Neural progenitor cell (in vitro differentiated cells): ENCODE data around the gene ITPR2. TPM values are rescaled to one million over a fixed set of nuclear protein-coding genes. Genes with fewer than 3 reads are reported as not detected.

Experiments
- DNase-seq: peaks from one replicate; pipeline ENCODE4 v3.0.0-alpha.2; 2016; ENCODE audit warnings: low spot score
- H2AFZ ChIP-seq: fragments of 200-600 bp; sonication (generic); replicated peaks from 2 replicates; pipeline ENCODE4 v1.6.1; 2016; ENCODE audit warnings: antibody characterized with exemption
- H3F3A ChIP-seq: fragments of 200-600 bp; sonication (generic); 2 replicates; pipeline ENCODE4 v1.6.1; 2016; ENCODE audit warnings: antibody characterized with exemption, low read depth
- H3K27ac ChIP-seq: fragments of 200-600 bp; sonication (generic); 2 replicates; pipeline ENCODE4 v1.5.1; 2016; ENCODE audit warnings: mild to moderate bottlenecking
- H3K27me3 ChIP-seq: fragments of 200-600 bp; sonication (generic); 2 replicates; pipeline ENCODE4 v1.6.1; 2016; ENCODE audit warnings: mild to moderate bottlenecking, moderate library complexity
- H3K36me3 ChIP-seq: fragments of 200-600 bp; sonication (generic); 2 replicates; pipeline ENCODE4 v1.5.1; 2016
- H3K4me1 ChIP-seq: fragments of 200-600 bp; sonication (generic); 2 replicates; pipeline ENCODE4 v1.6.1; 2016; ENCODE audit warnings: mixed run types
- H3K4me2 ChIP-seq: fragments of 200-600 bp; sonication (generic); 2 replicates; pipeline ENCODE4 v1.6.1; 2016
- H3K4me3 ChIP-seq: fragments of 200-600 bp; sonication (generic); 2 replicates; pipeline ENCODE4 v1.5.1; 2016
- H3K79me2 ChIP-seq: fragments of 200-600 bp; sonication (generic); 2 replicates; pipeline ENCODE4 v1.6.1; 2016; ENCODE audit warnings: low read depth
- H3K9ac ChIP-seq: fragments of 200-600 bp; sonication (generic); 2 replicates; pipeline ENCODE4 v1.6.1; 2016
- H3K9me3 ChIP-seq: fragments of 200-600 bp; sonication (generic); 2 replicates; pipeline ENCODE4 v1.5.1; 2016; ENCODE audit warnings: low read depth
- H4K20me1 ChIP-seq: fragments of 200-600 bp; sonication (generic); 2 replicates; pipeline ENCODE4 v1.6.1; 2016; ENCODE audit warnings: low read depth
- H3K27ac Mint-ChIP-seq: 3 replicates; pipeline ENCODE4 v1.8.0; 2021; ENCODE audit warnings: mixed read lengths
- H3K27me3 Mint-ChIP-seq: 2 replicates; pipeline ENCODE4 v1.8.0; 2022; ENCODE audit warnings: low read depth, mild to moderate bottlenecking, inconsistent platforms, moderate library complexity, mixed read lengths; ENCODE audit not compliant: insufficient read depth
- H3K36me3 Mint-ChIP-seq: 3 replicates; pipeline ENCODE4 v1.8.0; 2021; ENCODE audit warnings: mixed read lengths
- H3K4me1 Mint-ChIP-seq: 3 replicates; pipeline ENCODE4 v1.8.0; 2021; ENCODE audit warnings: mixed read lengths
- H3K4me3 Mint-ChIP-seq: 3 replicates; pipeline ENCODE4 v1.8.0; 2021; ENCODE audit warnings: mild to moderate bottlenecking, moderate library complexity, mixed read lengths
- H3K9me3 Mint-ChIP-seq: 3 replicates; pipeline ENCODE4 v1.8.0; 2020; ENCODE audit warnings: mixed read lengths
- EZH2 ChIP-seq: fragments of 200-600 bp; sonication (generic); IDR thresholded peaks from 2 replicates; pipeline ENCODE4 v1.6.1; 2017; ENCODE audit warnings: antibody characterized with exemption, mild to moderate bottlenecking, moderate library complexity
- EZH2phosphoT487 ChIP-seq: fragments of 200-600 bp; sonication (generic); IDR thresholded peaks from 2 replicates; pipeline ENCODE4 v1.6.1; 2017; ENCODE audit warnings: antibody characterized with exemption
- total RNA-seq: library from RNA; depleted of rRNA; stranded (reverse); fragments of >200 nt; gene quantifications from 2 replicates; pipeline ENCODE4 v1.2.3, GENCODE V29; 2015; ENCODE audit warnings: low replicate concordance
- TF ChIP-seq, protein P1 (sequence below): fragments of 200-600 bp; sonication (generic); IDR thresholded peaks from 2 replicates; pipeline ENCODE4 v1.5.1; 2017; ENCODE audit warnings: antibody characterized with exemption, mild to moderate bottlenecking

The ITPR2 gene
- total RNA-seq, 1 donor from 2014 or later = 11.4 TPM

DNA sequence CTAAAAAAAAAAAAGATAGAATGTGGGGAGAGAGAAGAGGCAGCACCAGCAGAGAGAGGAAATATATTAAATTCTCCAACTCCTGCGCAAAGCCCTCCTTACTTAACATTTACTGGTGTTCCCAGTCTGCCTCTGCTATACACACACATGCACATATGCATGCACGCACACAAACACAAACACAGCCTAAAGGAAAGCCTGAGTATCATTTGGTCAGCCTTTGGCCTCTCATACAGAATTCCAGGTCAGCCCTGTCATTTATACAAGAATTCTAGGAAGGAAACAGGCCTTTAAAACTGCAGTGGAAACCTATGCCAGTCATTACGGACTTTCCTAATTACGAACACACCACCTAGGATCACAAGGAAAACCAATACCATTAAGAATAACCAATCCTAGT is 269.4 kb downstream of the ITPR2 start:
- Histone ChIP-seq H3K27me3 (no peaks in the 10 kb centered on the region), H3K9me3 (no peaks in the 10 kb centered on the region)
- peaks cover 4% of the 10 kb centered on the region for H3K4me1 Mint-ChIP-seq

DNA sequence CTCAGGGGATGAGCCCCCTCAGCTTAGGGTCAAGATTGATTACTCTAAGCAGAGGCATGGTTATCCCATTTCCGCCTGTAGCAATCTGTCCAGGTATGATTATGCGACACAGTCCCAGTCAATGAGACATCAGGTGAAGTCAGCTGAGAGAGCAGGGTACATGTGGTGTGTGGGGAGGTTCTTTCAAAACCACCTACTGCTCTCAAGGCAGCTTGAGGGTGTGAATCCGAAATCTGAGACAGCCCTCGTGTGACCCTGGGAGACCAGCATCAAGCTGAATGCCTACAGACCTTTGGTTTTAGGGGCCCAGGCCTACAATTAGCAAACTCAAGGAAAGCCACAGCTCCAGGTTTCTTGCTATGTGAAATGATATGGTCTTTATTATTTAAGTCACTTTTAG is 275.7 kb downstream of the ITPR2 start:
- Histone ChIP-seq H3K4me2 (no peak overlapping the region), H3K27me3 (no peaks in the 10 kb centered on the region), H4K20me1 (no peaks in the 10 kb centered on the region), H3K4me1 (no peaks in the 10 kb centered on the region), H2AFZ (no peak overlapping the region), H3K36me3 (no peaks in the 10 kb centered on the region), H3K9me3 (no peaks in the 10 kb centered on the region), H3K27ac (no peak overlapping the region), H3K9ac (no peak overlapping the region), H3K79me2 (no peaks in the 10 kb centered on the region), H3F3A (no peaks in the 10 kb centered on the region), H3K4me3 (no peak overlapping the region)
- peaks cover 2% of the 10 kb centered on the region for H3K4me1 Mint-ChIP-seq
- H3K27ac Mint-ChIP-seq = no peak overlapping the region
- no peak overlapping the region for H3K4me3 Mint-ChIP-seq
- no peak for DNase-seq
- no peaks in the 10 kb centered on the region for H3K27me3 Mint-ChIP-seq
- no peaks in the 10 kb centered on the region for H3K36me3 Mint-ChIP-seq
- no peaks in the 10 kb centered on the region for H3K9me3 Mint-ChIP-seq
- TF ChIP-seq, protein P1, sequence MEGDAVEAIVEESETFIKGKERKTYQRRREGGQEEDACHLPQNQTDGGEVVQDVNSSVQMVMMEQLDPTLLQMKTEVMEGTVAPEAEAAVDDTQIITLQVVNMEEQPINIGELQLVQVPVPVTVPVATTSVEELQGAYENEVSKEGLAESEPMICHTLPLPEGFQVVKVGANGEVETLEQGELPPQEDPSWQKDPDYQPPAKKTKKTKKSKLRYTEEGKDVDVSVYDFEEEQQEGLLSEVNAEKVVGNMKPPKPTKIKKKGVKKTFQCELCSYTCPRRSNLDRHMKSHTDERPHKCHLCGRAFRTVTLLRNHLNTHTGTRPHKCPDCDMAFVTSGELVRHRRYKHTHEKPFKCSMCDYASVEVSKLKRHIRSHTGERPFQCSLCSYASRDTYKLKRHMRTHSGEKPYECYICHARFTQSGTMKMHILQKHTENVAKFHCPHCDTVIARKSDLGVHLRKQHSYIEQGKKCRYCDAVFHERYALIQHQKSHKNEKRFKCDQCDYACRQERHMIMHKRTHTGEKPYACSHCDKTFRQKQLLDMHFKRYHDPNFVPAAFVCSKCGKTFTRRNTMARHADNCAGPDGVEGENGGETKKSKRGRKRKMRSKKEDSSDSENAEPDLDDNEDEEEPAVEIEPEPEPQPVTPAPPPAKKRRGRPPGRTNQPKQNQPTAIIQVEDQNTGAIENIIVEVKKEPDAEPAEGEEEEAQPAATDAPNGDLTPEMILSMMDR = no peak
- no peak for TF ChIP-seq EZH2phosphoT487

More for the DNA sequence above, 269.4 kb downstream of the ITPR2 start:
- H3K4me3 Mint-ChIP-seq = no peak overlapping the region
- no peaks in the 10 kb centered on the region for H3F3A ChIP-seq
- H3K27me3 Mint-ChIP-seq = no peaks in the 10 kb centered on the region
- H2AFZ ChIP-seq = no peak overlapping the region
- H3K4me2 ChIP-seq = no peak overlapping the region
- H3K4me3 ChIP-seq = no peak overlapping the region
- H3K79me2 ChIP-seq = no peaks in the 10 kb centered on the region
- no peaks in the 10 kb centered on the region for H3K9me3 Mint-ChIP-seq
- no peak overlapping the region for H3K27ac Mint-ChIP-seq
- H3K36me3 Mint-ChIP-seq = no peaks in the 10 kb centered on the region
- H4K20me1 ChIP-seq = no peaks in the 10 kb centered on the region
- DNase-seq = no peak
- no peak overlapping the region for H3K27ac ChIP-seq
- no peaks in the 10 kb centered on the region for H3K4me1 ChIP-seq
- no peaks in the 10 kb centered on the region for H3K36me3 ChIP-seq
- H3K9ac ChIP-seq = no peak overlapping the region
- TF ChIP-seq EZH2phosphoT487 (no peak), EZH2 (no peak)
- TF ChIP-seq, protein P1 = no peak

GRCh38 chr12:26556916-26557315 is 276.1 kb downstream of the ITPR2 start:
- no peaks in the 10 kb centered on the region for H3K27me3 ChIP-seq
- Mint-ChIP-seq H3K9me3 (no peaks in the 10 kb centered on the region), H3K36me3 (no peaks in the 10 kb centered on the region), H3K27me3 (no peaks in the 10 kb centered on the region), H3K27ac (no peak overlapping the region), H3K4me3 (no peak overlapping the region), H3K4me1 (no peaks in the 10 kb centered on the region)
- H3K27ac ChIP-seq = no peak overlapping the region
- no peak for DNase-seq
- no peaks in the 10 kb centered on the region for H3K9me3 ChIP-seq
- H2AFZ ChIP-seq = no peak overlapping the region
- no peaks in the 10 kb centered on the region for H3K4me1 ChIP-seq
- no peaks in the 10 kb centered on the region for H3F3A ChIP-seq
- no peaks in the 10 kb centered on the region for H4K20me1 ChIP-seq
- no peak overlapping the region for H3K9ac ChIP-seq
- TF ChIP-seq EZH2phosphoT487 = no peak
- no peak for TF ChIP-seq EZH2
- TF ChIP-seq, protein P1 = no peak
- no peaks in the 10 kb centered on the region for H3K79me2 ChIP-seq
- H3K36me3 ChIP-seq = no peaks in the 10 kb centered on the region
- no peak overlapping the region for H3K4me3 ChIP-seq
- no peak overlapping the region for H3K4me2 ChIP-seq
